Endothelial cell of umbilical vein (primary cell): Measurements from ENCODE around the gene ENG.

Source experiments
- CTCF ChIP-seq, 2 donors: IDR thresholded peaks; 1 replicate in 1 of 2; 2 replicates in 1 of 2; pipeline ENCODE4 v1.5.1; 2011; ENCODE audit warnings: low read length in 2 of 2, mild to moderate bottlenecking in 2 of 2, moderate library complexity in 2 of 2, control low read depth in 1 of 2, inconsistent platforms in 1 of 2, low read depth in 1 of 2; ENCODE audit not compliant: insufficient read depth in 1 of 2; ENCODE audit errors: extremely low read depth in 1 of 2
- EZH2 ChIP-seq: IDR thresholded peaks from 2 replicates; pipeline ENCODE4 v1.6.1; 2012; ENCODE audit warnings: borderline replicate concordance, low read depth, mild to moderate bottlenecking, moderate library complexity, low read length, inconsistent platforms; ENCODE audit not compliant: severe bottlenecking
- FOS ChIP-seq: IDR thresholded peaks from 2 replicates; pipeline ENCODE4 v1.6.1; 2011; ENCODE audit warnings: mild to moderate bottlenecking, low read length, moderate library complexity, borderline replicate concordance; ENCODE audit not compliant: insufficient read depth
- JUN ChIP-seq: IDR thresholded peaks from 2 replicates; pipeline ENCODE4 v1.6.1; 2011; ENCODE audit warnings: borderline replicate concordance, low read depth; ENCODE audit not compliant: insufficient read length, insufficient read depth
- MYC ChIP-seq: IDR thresholded peaks from one replicate; pipeline ENCODE4 v1.6.1; 2011; ENCODE audit warnings: mild to moderate bottlenecking, low read depth, low read length
- POLR2A ChIP-seq: IDR thresholded peaks from 2 replicates; pipeline ENCODE4 v1.6.1; 2012; ENCODE audit warnings: low read depth, mild to moderate bottlenecking, control low read depth, low read length
- POLR2AphosphoS5 ChIP-seq: IDR thresholded peaks from 2 replicates; pipeline ENCODE4 v1.6.1; 2012; ENCODE audit warnings: low read depth, mild to moderate bottlenecking, control low read depth, low read length, moderate library complexity; ENCODE audit not compliant: insufficient read depth

- TF ChIP-seq CTCF (IDR thresholded peaks at IDR 0.05; ENCODE audit: extremely low read depth in 1 of 2, insufficient read depth in 1 of 2, low read depth in 1 of 2, low read length in 2 of 2), result peak in 1 of 2 donors; percentile 1
- TF ChIP-seq POLR2A, result peak; percentile 69
- no peak for TF ChIP-seq EZH2
- peak; percentile 81 for TF ChIP-seq POLR2AphosphoS5
- TF ChIP-seq MYC, result peak; percentile 72
- TF ChIP-seq JUN, result no peak
- TF ChIP-seq FOS, result no peak
These were observed 51.6 kb downstream of the ENG start, which contains the start of gene FPGS for GRCh38 chr9:127802576-127803443.
